Measurements from ENCODE around the gene MAGEA12. TPM values are rescaled to one million over a fixed set of nuclear protein-coding genes. Genes with fewer than 3 reads are reported as not detected.
"Not testable (repeated sequence)": the region's sequence is repeated elsewhere in the genome, so short reads cannot be mapped to it uniquely, and the experiment has no call there.

MAGEA12 gene
- total RNA-seq, 1 donor from 2014 or later: not detected

- Mint-ChIP-seq H3K27me3 (ENCODE audit: low read depth) (peaks cover 5% of the 10 kb centered on the region), H3K36me3 (ENCODE audit: low read depth) (peaks cover 2% of the 10 kb centered on the region), H3K4me1 (no peaks in the 10 kb centered on the region), H3K27ac (ENCODE audit: unreplicated experiment) (no peak overlapping the region), H3K4me3 (no peak overlapping the region), H3K9me3 (peaks cover 6% of the 10 kb centered on the region)
- no peak for TF ChIP-seq CTCF (conservative IDR thresholded peaks at IDR 0.05)
- DNase-seq (ENCODE audit: low read depth, low spot score): no peak
These were observed 8.1 kb upstream of the MAGEA12 start for GRCh38 chrX:152725409-152725808.

- H3K4me1 Mint-ChIP-seq; H3K9me3 Mint-ChIP-seq; H3K36me3 Mint-ChIP-seq (ENCODE audit: low read depth); H3K27me3 Mint-ChIP-seq (ENCODE audit: low read depth); H3K27ac Mint-ChIP-seq (ENCODE audit: unreplicated experiment); DNase-seq (ENCODE audit: low read depth, low spot score); H3K4me3 Mint-ChIP-seq: not testable (repeated sequence)
These were observed 744 bp downstream of the MAGEA12 start for GRCh38 chrX:152734143-152734858.

GRCh38 chrX:152735101-152735500 is 1.5 kb downstream of the MAGEA12 start:
- Mint-ChIP-seq H3K4me3 (no peak overlapping the region), H3K9me3 (peaks cover 5% of the 10 kb centered on the region), H3K27me3 (ENCODE audit: low read depth) (peaks cover 4% of the 10 kb centered on the region), H3K27ac (ENCODE audit: unreplicated experiment) (no peak overlapping the region), H3K36me3 (ENCODE audit: low read depth) (no peaks in the 10 kb centered on the region), H3K4me1 (peaks cover 4% of the 10 kb centered on the region)
- DNase-seq (ENCODE audit: low read depth, low spot score): no peak
- no peak for TF ChIP-seq CTCF (conservative IDR thresholded peaks at IDR 0.05)

GRCh38 chrX:152735860-152736511 is 2.4 kb downstream of the MAGEA12 start:
- no peak for TF ChIP-seq CTCF (conservative IDR thresholded peaks at IDR 0.05)
- Mint-ChIP-seq H3K9me3 (peaks cover 8% of the 10 kb centered on the region), H3K4me1 (peaks cover 4% of the 10 kb centered on the region), H3K4me3 (no peak overlapping the region), H3K27me3 (ENCODE audit: low read depth) (no peaks in the 10 kb centered on the region), H3K27ac (ENCODE audit: unreplicated experiment) (no peak overlapping the region), H3K36me3 (ENCODE audit: low read depth) (no peaks in the 10 kb centered on the region)
- no peak for DNase-seq (ENCODE audit: low read depth, low spot score)

GRCh38 chrX:152736528-152736927 is 3.0 kb downstream of the MAGEA12 start:
- not testable (repeated sequence) for H3K9me3 Mint-ChIP-seq; H3K27ac Mint-ChIP-seq (ENCODE audit: unreplicated experiment); H3K4me1 Mint-ChIP-seq; DNase-seq (ENCODE audit: low read depth, low spot score); H3K27me3 Mint-ChIP-seq (ENCODE audit: low read depth); H3K4me3 Mint-ChIP-seq; H3K36me3 Mint-ChIP-seq (ENCODE audit: low read depth)

- H3K27ac Mint-ChIP-seq (ENCODE audit: unreplicated experiment): no peak overlapping the region
- H3K4me1 Mint-ChIP-seq: peaks cover 4% of the 10 kb centered on the region
- H3K9me3 Mint-ChIP-seq: peaks cover 6% of the 10 kb centered on the region
- no peak for DNase-seq (ENCODE audit: low read depth, low spot score)
- no peak for TF ChIP-seq CTCF (conservative IDR thresholded peaks at IDR 0.05)
- no peaks in the 10 kb centered on the region for H3K27me3 Mint-ChIP-seq (ENCODE audit: low read depth)
- H3K4me3 Mint-ChIP-seq: no peak overlapping the region
- H3K36me3 Mint-ChIP-seq (ENCODE audit: low read depth): no peaks in the 10 kb centered on the region
These were observed 5.0 kb downstream of the MAGEA12 start for GRCh38 chrX:152738560-152738959.

- H3K4me1 Mint-ChIP-seq; DNase-seq (ENCODE audit: low read depth, low spot score); H3K27ac Mint-ChIP-seq (ENCODE audit: unreplicated experiment); H3K36me3 Mint-ChIP-seq (ENCODE audit: low read depth); H3K4me3 Mint-ChIP-seq; H3K9me3 Mint-ChIP-seq; H3K27me3 Mint-ChIP-seq (ENCODE audit: low read depth): not testable (repeated sequence)
These were observed 20.4 kb downstream of the MAGEA12 start, which contains the start of gene MAGEA2 for GRCh38 chrX:152753686-152754650. MAGEA2 (minus strand) TSS chrX:152753842; CDS start chrX:152751363, 2,479 bp downstream.

- not testable (repeated sequence) for H3K9me3 Mint-ChIP-seq; H3K27ac Mint-ChIP-seq (ENCODE audit: unreplicated experiment); H3K36me3 Mint-ChIP-seq (ENCODE audit: low read depth); DNase-seq (ENCODE audit: low read depth, low spot score); H3K4me1 Mint-ChIP-seq; H3K27me3 Mint-ChIP-seq (ENCODE audit: low read depth); H3K4me3 Mint-ChIP-seq
These were observed 21.3 kb downstream of the MAGEA12 start for GRCh38 chrX:152754871-152755270.

- H3K36me3 Mint-ChIP-seq (ENCODE audit: low read depth); DNase-seq (ENCODE audit: low read depth, low spot score); H3K9me3 Mint-ChIP-seq: not testable (repeated sequence)
These were observed 25.4 kb downstream of the MAGEA12 start, which contains the start of gene CSAG3 for GRCh38 chrX:152758918-152759317. CSAG3 (plus strand) TSS chrX:152759218.

More at GRCh38 chrX:152758918-152759317, 25.4 kb downstream of the MAGEA12 start, which contains the start of gene CSAG3:
- H3K27ac Mint-ChIP-seq (ENCODE audit: unreplicated experiment); H3K4me3 Mint-ChIP-seq; H3K4me1 Mint-ChIP-seq; H3K27me3 Mint-ChIP-seq (ENCODE audit: low read depth): not testable (repeated sequence)
